Measurements from ENCODE around the gene NRAS.

NRAS gene

GRCh38 chr1:114671939-114672275 is 44.7 kb downstream of the NRAS start:
- no peak for DNase-seq

- peak in 1 of 2 donors; percentile 14 for DNase-seq
Measured at GRCh38 chr1:114671011-114671938, 45.3 kb downstream of the NRAS start.

DNA sequence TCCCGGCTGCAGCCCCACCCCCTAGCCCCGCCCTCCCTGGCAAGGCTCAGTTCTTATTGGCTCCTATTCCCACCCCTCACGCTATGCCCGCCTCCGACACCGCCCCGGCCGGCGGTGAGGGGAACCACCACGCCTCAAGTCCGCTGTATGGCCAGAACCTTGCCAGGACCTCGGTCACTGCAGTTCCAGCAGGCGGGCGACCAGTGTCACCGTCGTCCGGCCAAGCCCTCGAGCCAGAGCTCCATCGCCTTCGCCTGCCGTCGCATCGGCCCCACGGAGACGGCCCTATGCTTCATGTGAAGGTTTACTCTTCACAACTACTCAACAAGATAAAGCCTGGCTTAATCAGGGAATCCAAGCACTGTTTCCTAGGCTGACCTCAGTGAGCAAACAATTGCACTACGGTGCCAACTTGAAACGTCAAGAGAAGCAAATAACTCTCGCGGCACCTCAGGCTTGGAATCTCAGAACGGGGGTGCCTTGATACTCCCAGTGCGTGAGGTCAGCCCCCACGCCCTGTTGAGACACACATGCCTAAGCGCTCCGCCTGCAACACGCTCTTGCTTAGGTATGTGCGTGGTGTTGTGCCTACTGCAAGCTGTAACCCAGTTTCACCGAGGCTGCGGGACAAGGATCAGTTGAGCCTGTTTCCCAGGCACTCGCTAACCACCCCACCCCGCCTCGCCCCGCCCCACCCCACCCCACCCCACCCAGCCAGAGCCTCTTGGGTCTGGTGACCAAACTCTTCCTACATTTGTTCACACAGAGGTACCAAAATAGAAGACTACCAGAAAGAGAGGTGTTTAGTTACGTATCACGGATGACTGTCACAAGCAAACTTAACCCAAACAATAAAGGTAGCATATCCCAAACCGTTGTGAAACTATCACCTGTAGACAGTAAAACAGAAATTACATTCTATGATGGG is 46.2 kb downstream of the NRAS start:
- DNase-seq = peak; percentile 86 to 87

- DNase-seq = no peak
Measured at GRCh38 chr1:114669562-114670082, 46.9 kb downstream of the NRAS start, which contains the start of gene DENND2C. DENND2C (minus strand) TSS chr1:114670049; CDS start chr1:114625984, 44,065 bp downstream.

- no peak for DNase-seq
Measured at GRCh38 chr1:114668784-114669561, 47.6 kb downstream of the NRAS start.

DNA sequence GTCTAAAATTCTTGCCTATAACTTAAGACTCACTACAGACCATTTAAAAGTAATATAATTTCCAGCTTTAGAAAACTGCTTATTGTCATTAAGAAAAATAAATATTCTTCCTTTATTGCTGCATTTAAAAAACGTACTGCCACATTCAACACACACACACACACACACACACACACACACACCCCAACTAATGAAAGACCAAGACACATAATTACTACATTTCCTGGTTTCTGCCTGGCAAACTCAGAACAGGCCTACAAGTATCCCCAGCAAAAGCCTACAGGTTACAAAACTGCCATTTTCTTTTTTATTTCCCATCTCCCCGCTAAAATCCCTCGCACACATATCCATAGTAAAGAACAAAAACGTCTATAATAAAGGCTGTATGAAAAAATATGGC is 48.2 kb downstream of the NRAS start:
- DNase-seq = no peak

DNA sequence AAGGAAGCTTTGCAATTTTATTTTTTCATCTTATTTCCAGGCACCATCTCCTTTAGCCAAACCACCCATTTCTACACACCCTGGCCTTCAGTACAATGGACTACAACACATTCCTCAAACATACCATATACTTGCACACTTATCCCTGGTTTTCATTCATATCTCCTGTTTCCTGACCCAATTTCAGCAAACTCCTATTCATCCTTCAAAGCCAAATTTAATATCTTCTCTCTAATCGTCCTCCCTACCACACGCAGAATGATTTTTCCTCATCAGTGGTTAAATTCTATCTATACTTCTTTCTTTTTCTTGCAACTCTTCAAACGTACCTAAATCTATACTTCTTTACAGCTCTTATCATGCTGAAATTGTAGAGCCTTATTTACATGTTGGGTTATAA is 49.6 kb downstream of the NRAS start:
- DNase-seq = no peak

DNA sequence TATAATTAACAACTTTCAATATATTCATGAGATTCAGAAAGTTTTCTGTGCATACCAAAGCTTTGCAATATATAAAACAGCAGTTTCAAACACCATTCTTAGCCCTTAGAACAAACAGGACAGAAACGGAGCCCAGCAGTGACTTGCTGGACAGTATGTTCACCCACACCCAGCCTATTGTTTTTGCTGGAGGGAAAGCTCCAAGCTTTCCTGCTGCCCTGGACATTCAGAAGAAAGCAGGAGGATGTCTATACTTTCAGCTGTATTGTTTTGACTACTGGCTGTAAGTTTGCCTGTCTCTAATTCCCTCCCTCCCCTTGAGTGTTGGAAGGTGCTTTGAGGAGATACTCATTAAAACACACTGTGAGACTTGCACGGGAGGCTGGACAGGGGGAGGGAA is 56.3 kb downstream of the NRAS start:
- DNase-seq = no peak

Data from CD4-positive, alpha-beta T cell treated with Interleukin-1 beta for 1 hour (primary cell).